Measurements from ENCODE around the gene ZNF521.

The ZNF521 gene

GRCh38 chr18:25282896-25283703 lies 68.9 kb downstream of the ZNF521 start:
- TF ChIP-seq ZNF274 (IDR thresholded peaks at IDR 0.05; ENCODE audit: low read depth, low read length) (no peak), SUZ12 (IDR thresholded peaks at IDR 0.05; ENCODE audit: extremely low read depth, insufficient read depth, insufficient read length) (no peak), YY1 (IDR thresholded peaks at IDR 0.05; ENCODE audit: insufficient read depth, insufficient read length) (no peak)
- Histone ChIP-seq H3K9me3 (ENCODE audit: insufficient read depth, low read length) (no peaks in the 10 kb centered on the region), H3K9ac (ENCODE audit: insufficient read length, low read depth) (no peak overlapping the region), H3K4me1 (ENCODE audit: insufficient read depth, insufficient read length) (no peaks in the 10 kb centered on the region), H3K4me3 (ENCODE audit: insufficient read length, low read depth) (no peak overlapping the region), H3K27me3 (ENCODE audit: insufficient read depth, insufficient read length) (no peaks in the 10 kb centered on the region), H3K36me3 (ENCODE audit: insufficient read depth, insufficient read length, low read length) (no peaks in the 10 kb centered on the region)
- no peak for DNase-seq (ENCODE audit: low read depth, low spot score)

GRCh38 chr18:25282282-25282681 lies 69.7 kb downstream of the ZNF521 start:
- H3K4me3 ChIP-seq (ENCODE audit: insufficient read length, low read depth), result no peak overlapping the region
- no peaks in the 10 kb centered on the region for H3K9me3 ChIP-seq (ENCODE audit: insufficient read depth, low read length)
- no peak for DNase-seq (ENCODE audit: low read depth, low spot score)
- H3K4me1 ChIP-seq (ENCODE audit: insufficient read depth, insufficient read length), result no peaks in the 10 kb centered on the region
- no peaks in the 10 kb centered on the region for H3K27me3 ChIP-seq (ENCODE audit: insufficient read depth, insufficient read length)
- TF ChIP-seq YY1 (IDR thresholded peaks at IDR 0.05; ENCODE audit: insufficient read depth, insufficient read length), result no peak
- no peak for TF ChIP-seq SUZ12 (IDR thresholded peaks at IDR 0.05; ENCODE audit: extremely low read depth, insufficient read depth, insufficient read length)
- TF ChIP-seq ZNF274 (IDR thresholded peaks at IDR 0.05; ENCODE audit: low read depth, low read length), result no peak
- no peaks in the 10 kb centered on the region for H3K36me3 ChIP-seq (ENCODE audit: insufficient read depth, insufficient read length, low read length)
- no peak overlapping the region for H3K9ac ChIP-seq (ENCODE audit: insufficient read length, low read depth)

GRCh38 chr18:25281556-25281955 lies 70.4 kb downstream of the ZNF521 start:
- TF ChIP-seq SUZ12 (IDR thresholded peaks at IDR 0.05; ENCODE audit: extremely low read depth, insufficient read depth, insufficient read length) (no peak), ZNF274 (IDR thresholded peaks at IDR 0.05; ENCODE audit: low read depth, low read length) (no peak), YY1 (IDR thresholded peaks at IDR 0.05; ENCODE audit: insufficient read depth, insufficient read length) (no peak)
- Histone ChIP-seq H3K27me3 (ENCODE audit: insufficient read depth, insufficient read length) (no peaks in the 10 kb centered on the region), H3K9me3 (ENCODE audit: insufficient read depth, low read length) (no peaks in the 10 kb centered on the region), H3K9ac (ENCODE audit: insufficient read length, low read depth) (no peak overlapping the region), H3K4me1 (ENCODE audit: insufficient read depth, insufficient read length) (no peaks in the 10 kb centered on the region), H3K4me3 (ENCODE audit: insufficient read length, low read depth) (no peak overlapping the region), H3K36me3 (ENCODE audit: insufficient read depth, insufficient read length, low read length) (no peaks in the 10 kb centered on the region)
- DNase-seq (ENCODE audit: low read depth, low spot score), result no peak

GRCh38 chr18:25279961-25280360 lies 72.0 kb downstream of the ZNF521 start:
- H3K36me3 ChIP-seq (ENCODE audit: insufficient read depth, insufficient read length, low read length), result no peaks in the 10 kb centered on the region
- no peak for DNase-seq (ENCODE audit: low read depth, low spot score)
- no peak for TF ChIP-seq ZNF274 (IDR thresholded peaks at IDR 0.05; ENCODE audit: low read depth, low read length)
- no peak for TF ChIP-seq SUZ12 (IDR thresholded peaks at IDR 0.05; ENCODE audit: extremely low read depth, insufficient read depth, insufficient read length)
- TF ChIP-seq YY1 (IDR thresholded peaks at IDR 0.05; ENCODE audit: insufficient read depth, insufficient read length), result no peak
- H3K27me3 ChIP-seq (ENCODE audit: insufficient read depth, insufficient read length), result no peaks in the 10 kb centered on the region
- no peaks in the 10 kb centered on the region for H3K9me3 ChIP-seq (ENCODE audit: insufficient read depth, low read length)
- no peaks in the 10 kb centered on the region for H3K4me1 ChIP-seq (ENCODE audit: insufficient read depth, insufficient read length)
- H3K4me3 ChIP-seq (ENCODE audit: insufficient read length, low read depth), result no peak overlapping the region
- no peak overlapping the region for H3K9ac ChIP-seq (ENCODE audit: insufficient read length, low read depth)

GRCh38 chr18:25279556-25279955 lies 72.4 kb downstream of the ZNF521 start:
- no peaks in the 10 kb centered on the region for H3K9me3 ChIP-seq (ENCODE audit: insufficient read depth, low read length)
- no peaks in the 10 kb centered on the region for H3K27me3 ChIP-seq (ENCODE audit: insufficient read depth, insufficient read length)
- no peak for DNase-seq (ENCODE audit: low read depth, low spot score)
- TF ChIP-seq ZNF274 (IDR thresholded peaks at IDR 0.05; ENCODE audit: low read depth, low read length) (no peak), SUZ12 (IDR thresholded peaks at IDR 0.05; ENCODE audit: extremely low read depth, insufficient read depth, insufficient read length) (no peak)
- no peak overlapping the region for H3K4me3 ChIP-seq (ENCODE audit: insufficient read length, low read depth)
- no peak overlapping the region for H3K9ac ChIP-seq (ENCODE audit: insufficient read length, low read depth)
- H3K36me3 ChIP-seq (ENCODE audit: insufficient read depth, insufficient read length, low read length), result no peaks in the 10 kb centered on the region
- no peaks in the 10 kb centered on the region for H3K4me1 ChIP-seq (ENCODE audit: insufficient read depth, insufficient read length)

GRCh38 chr18:25279133-25279532 lies 72.8 kb downstream of the ZNF521 start:
- no peak overlapping the region for H3K9ac ChIP-seq (ENCODE audit: insufficient read length, low read depth)
- H3K4me1 ChIP-seq (ENCODE audit: insufficient read depth, insufficient read length), result no peaks in the 10 kb centered on the region
- no peaks in the 10 kb centered on the region for H3K27me3 ChIP-seq (ENCODE audit: insufficient read depth, insufficient read length)
- no peak for DNase-seq (ENCODE audit: low read depth, low spot score)
- no peaks in the 10 kb centered on the region for H3K36me3 ChIP-seq (ENCODE audit: insufficient read depth, insufficient read length, low read length)
- no peak for TF ChIP-seq ZNF274 (IDR thresholded peaks at IDR 0.05; ENCODE audit: low read depth, low read length)
- TF ChIP-seq SUZ12 (IDR thresholded peaks at IDR 0.05; ENCODE audit: extremely low read depth, insufficient read depth, insufficient read length), result no peak
- TF ChIP-seq YY1 (IDR thresholded peaks at IDR 0.05; ENCODE audit: insufficient read depth, insufficient read length), result no peak
- H3K4me3 ChIP-seq (ENCODE audit: insufficient read length, low read depth), result no peak overlapping the region
- no peaks in the 10 kb centered on the region for H3K9me3 ChIP-seq (ENCODE audit: insufficient read depth, low read length)

- no peak for TF ChIP-seq ZNF274 (IDR thresholded peaks at IDR 0.05; ENCODE audit: low read depth, low read length)
- no peak overlapping the region for H3K9ac ChIP-seq (ENCODE audit: insufficient read length, low read depth)
- H3K9me3 ChIP-seq (ENCODE audit: insufficient read depth, low read length), result no peaks in the 10 kb centered on the region
- no peak overlapping the region for H3K4me3 ChIP-seq (ENCODE audit: insufficient read length, low read depth)
- no peak for DNase-seq (ENCODE audit: low read depth, low spot score)
- no peaks in the 10 kb centered on the region for H3K36me3 ChIP-seq (ENCODE audit: insufficient read depth, insufficient read length, low read length)
- H3K4me1 ChIP-seq (ENCODE audit: insufficient read depth, insufficient read length), result no peaks in the 10 kb centered on the region
- no peaks in the 10 kb centered on the region for H3K27me3 ChIP-seq (ENCODE audit: insufficient read depth, insufficient read length)
These were observed 73.6 kb downstream of the ZNF521 start for GRCh38 chr18:25278394-25278793.
